OCI-M2 (cell line): ENCODE measurements around the gene TDRD7.

Experiments used
- DNase-seq: peaks from one replicate; lab custom pipeline; 2025; ENCODE audit not compliant: unreplicated experiment; lab: John Stamatoyannopoulos, UW

The TDRD7 gene

DNA sequence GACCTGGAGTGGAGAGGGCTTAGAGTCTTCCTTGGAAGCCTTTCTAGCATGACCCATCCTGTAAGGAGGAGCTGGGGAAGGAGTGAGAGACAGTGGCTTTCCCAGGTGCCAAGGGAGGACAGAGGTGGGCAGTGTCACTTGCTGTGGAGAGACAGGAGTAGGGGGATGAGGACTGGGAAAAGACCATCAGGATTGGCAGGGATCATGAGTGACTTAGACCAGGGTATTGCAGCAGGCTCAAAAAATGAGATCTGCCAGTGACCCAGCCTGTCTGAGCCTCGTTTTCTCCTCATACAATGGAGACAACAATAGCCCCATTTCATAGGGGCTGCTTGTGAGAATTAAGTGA, 91.9 kb downstream of the TDRD7 start:
- no peak for DNase-seq

DNA sequence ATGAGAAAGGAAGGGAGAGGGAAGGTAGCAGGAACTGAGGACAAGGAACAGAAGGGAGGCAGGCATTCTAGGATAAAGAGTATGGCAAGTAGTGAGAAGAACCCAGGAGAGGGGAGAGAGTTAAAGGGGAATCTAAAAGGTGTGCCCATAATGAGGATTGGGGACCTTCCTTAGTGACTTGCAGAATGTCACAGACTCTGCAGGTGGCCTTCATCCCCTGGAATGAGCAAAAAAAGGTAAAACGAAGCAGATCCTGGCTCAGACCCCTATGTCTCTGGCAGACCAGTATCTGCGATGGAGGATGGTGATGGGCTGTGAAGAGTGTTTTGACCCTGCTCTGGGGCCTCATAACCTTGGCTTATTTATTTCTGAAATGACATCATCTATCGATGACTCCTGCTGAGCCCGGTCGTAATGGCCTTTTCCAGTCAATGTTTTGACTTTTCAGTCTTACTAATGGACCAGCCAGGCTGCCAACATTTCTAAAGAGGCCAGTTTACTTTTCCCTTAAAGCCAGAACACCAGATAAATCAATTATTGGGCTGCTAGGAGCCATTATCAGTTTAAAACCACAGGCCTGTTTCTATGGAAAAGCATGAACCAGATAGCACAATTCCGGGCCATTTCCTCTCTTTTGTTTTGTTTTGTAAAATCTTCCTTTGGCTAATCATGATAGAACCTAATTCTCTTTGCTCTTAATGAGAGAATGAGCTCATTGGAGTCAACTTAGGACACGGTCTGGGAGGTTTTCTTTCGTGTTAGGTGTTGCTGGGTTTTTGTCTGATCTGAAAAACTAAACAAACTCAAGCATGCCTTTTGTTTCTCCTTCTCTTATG, 92.7 kb downstream of the TDRD7 start:
- peak; percentile 20 for DNase-seq

DNA sequence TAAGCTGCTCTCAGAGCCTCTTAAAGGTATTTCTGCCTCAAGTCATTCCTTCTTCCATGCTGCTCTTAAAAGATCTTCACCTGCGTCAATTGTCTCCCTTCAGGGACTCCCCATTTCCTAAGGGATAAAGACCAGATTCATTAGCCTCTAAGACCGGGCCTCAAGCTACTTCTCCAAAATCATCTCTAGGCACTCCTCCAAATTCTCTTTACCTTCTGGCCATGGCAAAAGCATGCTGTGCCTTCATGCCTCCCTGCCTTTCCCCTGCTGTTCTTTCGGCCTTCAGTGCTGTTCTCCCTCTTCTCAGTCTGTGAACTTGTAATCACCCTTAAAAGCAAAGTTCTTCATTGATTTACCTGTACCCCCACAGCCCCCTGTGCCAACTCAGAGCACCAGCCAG, 93.9 kb downstream of the TDRD7 start:
- no peak for DNase-seq

DNA sequence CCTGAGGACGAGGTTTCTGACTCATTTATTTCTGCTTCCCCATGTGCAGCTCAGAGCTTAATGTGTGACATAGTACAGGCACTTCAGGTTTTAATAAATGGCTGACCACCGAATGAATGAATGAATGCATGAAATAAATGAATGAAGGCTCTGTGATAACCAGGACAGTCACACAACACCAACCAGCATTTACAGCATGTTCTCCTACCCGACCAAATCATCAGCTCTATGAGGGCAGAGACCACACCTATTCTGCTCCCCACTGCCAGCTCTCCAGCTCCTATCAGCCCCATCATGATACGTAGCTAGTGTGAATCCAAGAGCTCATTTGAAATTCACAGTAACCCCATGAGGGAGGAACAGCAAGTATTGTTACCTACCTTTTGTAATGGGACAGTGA, 94.4 kb downstream of the TDRD7 start:
- DNase-seq = no peak

- no peak for DNase-seq
These were observed 94.9 kb downstream of the TDRD7 start for GRCh38 chr9:97506787-97507186.

- DNase-seq = no peak
These were observed 95.6 kb downstream of the TDRD7 start for GRCh38 chr9:97507428-97507984.

DNA sequence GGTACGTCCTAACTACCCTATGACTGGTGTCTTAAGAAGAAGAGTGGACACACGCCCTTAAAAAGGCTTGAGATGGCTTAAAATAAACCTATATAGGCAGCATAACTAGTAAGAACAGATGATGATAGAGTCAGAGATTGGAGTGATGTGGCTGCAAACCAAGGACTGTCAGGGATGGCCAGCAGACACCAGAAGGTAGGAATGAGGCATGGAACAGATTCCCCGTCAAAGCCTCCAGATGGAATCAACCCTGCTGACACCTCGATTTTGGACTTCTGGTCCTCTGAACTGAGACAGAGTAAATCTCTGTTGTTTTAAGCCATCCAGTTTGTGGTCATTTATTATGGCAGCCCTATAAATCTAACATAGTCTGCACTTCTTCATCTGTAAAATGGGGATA, 97.0 kb downstream of the TDRD7 start:
- DNase-seq = no peak

DNA sequence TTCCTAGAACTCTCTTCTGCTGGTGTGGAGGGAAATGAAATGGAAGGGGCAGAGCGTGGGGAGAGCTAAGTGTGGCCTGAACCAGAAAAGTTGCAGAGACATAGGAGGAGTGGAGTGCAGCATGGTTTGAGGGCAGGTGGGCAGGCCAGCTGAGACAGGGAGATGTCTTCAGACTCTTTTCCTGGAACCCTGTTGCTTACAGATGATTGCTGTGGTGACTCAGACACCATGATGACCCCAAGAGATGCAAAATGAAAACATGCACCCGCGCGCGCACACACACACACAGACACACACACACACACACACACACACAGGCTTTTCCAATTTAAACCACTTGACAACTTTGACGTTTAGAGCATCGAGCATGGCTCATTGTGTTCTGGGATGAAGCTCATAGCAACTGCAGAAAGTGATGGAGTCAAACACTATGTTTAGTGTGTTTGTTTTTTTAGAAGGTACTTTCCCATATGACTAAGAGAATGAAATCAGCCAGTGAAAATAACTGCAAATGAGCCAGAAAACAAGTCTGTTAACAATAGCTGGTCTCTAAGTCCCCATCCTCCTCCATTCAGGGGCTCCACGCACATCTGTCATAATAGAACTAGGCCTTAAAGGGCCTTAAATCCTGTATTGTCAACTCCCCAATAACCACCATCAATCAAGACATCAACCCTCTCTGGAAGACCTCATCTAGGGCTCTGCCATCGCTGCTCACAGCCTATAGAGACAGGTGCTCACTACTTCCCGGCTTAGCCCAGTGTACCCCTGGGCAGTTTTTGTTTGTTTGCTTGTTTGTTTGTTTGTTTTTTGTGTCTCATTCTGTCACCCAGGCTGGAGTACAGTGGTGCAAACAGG, 99.1 kb downstream of the TDRD7 start:
- DNase-seq = no peak

- DNase-seq = no peak
These were observed 99.9 kb downstream of the TDRD7 start for GRCh38 chr9:97511655-97512427.

GRCh38 chr9:97512966-97513560, 101.2 kb downstream of the TDRD7 start:
- no peak for DNase-seq

GRCh38 chr9:97514531-97514930, 102.6 kb downstream of the TDRD7 start:
- no peak for DNase-seq

GRCh38 chr9:97515662-97516061, 103.8 kb downstream of the TDRD7 start:
- DNase-seq = no peak

- DNase-seq = no peak
These were observed 104.2 kb downstream of the TDRD7 start for GRCh38 chr9:97516111-97516510.

- DNase-seq = no peak
These were observed 105.6 kb downstream of the TDRD7 start for GRCh38 chr9:97517331-97518089.

- DNase-seq = no peak
These were observed 106.4 kb downstream of the TDRD7 start for GRCh38 chr9:97518166-97518908.

DNA sequence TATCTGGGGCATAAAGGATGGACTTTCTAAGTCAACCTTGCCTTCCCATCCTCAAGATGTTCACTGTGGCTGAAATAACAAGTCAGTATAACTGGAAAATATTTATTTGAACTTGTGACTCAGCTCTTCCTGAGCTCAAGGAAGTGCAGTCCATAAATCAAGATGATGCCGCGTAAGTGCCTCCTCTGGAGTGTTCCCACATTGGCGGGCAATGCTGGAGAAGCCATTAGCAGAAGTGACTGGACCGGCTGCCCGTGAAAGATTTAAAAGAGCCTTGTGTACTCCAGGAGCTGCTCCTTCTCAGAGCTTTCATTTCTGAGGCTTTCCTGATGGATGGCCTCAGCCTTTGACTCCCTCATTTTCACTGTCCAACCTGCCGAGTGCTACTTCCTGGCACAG, 107.0 kb downstream of the TDRD7 start:
- no peak for DNase-seq

- no peak for DNase-seq
These were observed 107.6 kb downstream of the TDRD7 start for GRCh38 chr9:97519441-97519970.

GRCh38 chr9:97521576-97522333, 109.9 kb downstream of the TDRD7 start:
- DNase-seq = no peak
